Activated CD8-positive, alpha-beta memory T cell treated with anti-CD3 and anti-CD28 coated beads for 4 hours (primary cell): ENCODE data around the gene POLR2C.

Experiments used
- DNase-seq, 2 donors: peaks; one replicate each; pipeline ENCODE4 v3.0.0-alpha.2; 2020; ENCODE audit warnings: low read depth in 2 of 2

The POLR2C gene

GRCh38 chr16:57504001-57504400 is 41.5 kb downstream of the POLR2C start:
- no peak for DNase-seq

- DNase-seq = no peak
These were observed 42.0 kb downstream of the POLR2C start for GRCh38 chr16:57504491-57504890.

- no peak for DNase-seq
These were observed 42.7 kb downstream of the POLR2C start for GRCh38 chr16:57505169-57505568.

GRCh38 chr16:57507136-57508034 is 44.9 kb downstream of the POLR2C start:
- no peak for DNase-seq

GRCh38 chr16:57508035-57508425 is 45.6 kb downstream of the POLR2C start:
- DNase-seq = no peak

GRCh38 chr16:57509231-57509923 is 46.9 kb downstream of the POLR2C start:
- no peak for DNase-seq

- no peak for DNase-seq
These were observed 47.8 kb downstream of the POLR2C start for GRCh38 chr16:57510016-57510871.

GRCh38 chr16:57512296-57513001 is 50.0 kb downstream of the POLR2C start:
- DNase-seq = no peak

GRCh38 chr16:57513371-57514102 is 51.1 kb downstream of the POLR2C start:
- no peak for DNase-seq

GRCh38 chr16:57514371-57514770 is 51.9 kb downstream of the POLR2C start:
- DNase-seq = no peak

GRCh38 chr16:57514791-57515600 is 52.5 kb downstream of the POLR2C start:
- DNase-seq = no peak

- no peak for DNase-seq
These were observed 53.8 kb downstream of the POLR2C start for GRCh38 chr16:57516176-57516725.

GRCh38 chr16:57516773-57517172 is 54.3 kb downstream of the POLR2C start:
- no peak for DNase-seq

GRCh38 chr16:57517397-57518367 is 55.2 kb downstream of the POLR2C start:
- no peak for DNase-seq

- no peak for DNase-seq
These were observed 56.0 kb downstream of the POLR2C start for GRCh38 chr16:57518520-57518919.

GRCh38 chr16:57518922-57519321 is 56.4 kb downstream of the POLR2C start:
- DNase-seq = no peak

GRCh38 chr16:57519796-57520360 is 57.4 kb downstream of the POLR2C start:
- DNase-seq = peak; percentile 59 to 60
